Progenitor cell of endocrine pancreas (in vitro differentiated cells): ENCODE results near the gene CTAG1A. TPM values are rescaled to one million over a fixed set of nuclear protein-coding genes. Genes with fewer than 3 reads are reported as not detected.
"Not testable (repeated sequence)": the region's sequence is repeated elsewhere in the genome, so short reads cannot be mapped to it uniquely, and the experiment has no call there.

Experiments
- DNase-seq: peaks from one replicate; pipeline ENCODE4 v3.0.0; 2021; ENCODE audit warnings: low spot score; ENCODE audit not compliant: unreplicated experiment
- H3K27ac Mint-ChIP-seq: 2 replicates; pipeline ENCODE4 v1.8.0; 2021; ENCODE audit warnings: mild to moderate bottlenecking, moderate library complexity, mixed read lengths
- H3K27me3 Mint-ChIP-seq: 2 replicates; pipeline ENCODE4 v1.8.0; 2021; ENCODE audit warnings: mixed read lengths
- H3K36me3 Mint-ChIP-seq: 2 replicates; pipeline ENCODE4 v1.8.0; 2022; ENCODE audit warnings: mixed read lengths; ENCODE audit not compliant: insufficient read depth
- H3K4me1 Mint-ChIP-seq: 2 replicates; pipeline ENCODE4 v1.8.0; 2021; ENCODE audit warnings: low read depth, mixed read lengths
- H3K4me3 Mint-ChIP-seq: 2 replicates; pipeline ENCODE4 v1.8.0; 2021; ENCODE audit warnings: low read depth, mild to moderate bottlenecking, moderate library complexity, mixed read lengths
- H3K9me3 Mint-ChIP-seq: 2 replicates; pipeline ENCODE4 v1.8.0; 2021; ENCODE audit warnings: low read depth, mixed read lengths
- total RNA-seq: library from RNA; stranded (reverse); gene quantifications from 2 replicates; pipeline ENCODE4 v1.2.1, GENCODE V29; 2021
- TF ChIP-seq, protein P1 (sequence below): fragments of 200-600 bp; sonication (generic); IDR thresholded peaks from one replicate; pipeline ENCODE4 v1.5.0; 2021; ENCODE audit warnings: antibody characterized with exemption, mild to moderate bottlenecking; ENCODE audit not compliant: unreplicated experiment

Gene CTAG1A
- total RNA-seq, 1 donor from 2014 or later: not detected

DNA sequence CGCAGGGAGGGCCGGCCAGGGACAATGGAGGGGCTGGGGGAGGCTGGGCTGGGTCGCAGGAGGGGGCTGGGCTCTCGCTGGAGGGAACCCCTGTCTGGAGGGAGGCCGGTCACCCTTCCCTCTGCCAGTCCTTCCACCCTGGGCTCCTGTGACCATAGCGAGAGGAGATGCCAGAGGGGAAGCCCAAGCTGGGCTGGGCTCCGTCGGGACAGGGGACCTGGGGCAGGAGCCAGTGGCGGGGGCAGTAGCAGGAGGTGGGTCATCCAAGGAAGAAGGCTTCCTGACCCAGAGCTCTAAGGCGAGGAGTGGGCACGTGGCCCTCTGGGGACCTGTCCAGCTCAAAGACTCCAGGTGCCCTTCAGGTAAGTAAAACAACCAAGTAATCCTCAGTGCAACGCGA is 17.3 kb downstream of the CTAG1A start:
- Mint-ChIP-seq H3K36me3 (no peaks in the 10 kb centered on the region), H3K27me3 (no peaks in the 10 kb centered on the region), H3K4me1 (no peaks in the 10 kb centered on the region), H3K4me3 (no peak overlapping the region), H3K9me3 (peaks cover 27% of the 10 kb centered on the region), H3K27ac (no peak overlapping the region)
- TF ChIP-seq, protein P1, sequence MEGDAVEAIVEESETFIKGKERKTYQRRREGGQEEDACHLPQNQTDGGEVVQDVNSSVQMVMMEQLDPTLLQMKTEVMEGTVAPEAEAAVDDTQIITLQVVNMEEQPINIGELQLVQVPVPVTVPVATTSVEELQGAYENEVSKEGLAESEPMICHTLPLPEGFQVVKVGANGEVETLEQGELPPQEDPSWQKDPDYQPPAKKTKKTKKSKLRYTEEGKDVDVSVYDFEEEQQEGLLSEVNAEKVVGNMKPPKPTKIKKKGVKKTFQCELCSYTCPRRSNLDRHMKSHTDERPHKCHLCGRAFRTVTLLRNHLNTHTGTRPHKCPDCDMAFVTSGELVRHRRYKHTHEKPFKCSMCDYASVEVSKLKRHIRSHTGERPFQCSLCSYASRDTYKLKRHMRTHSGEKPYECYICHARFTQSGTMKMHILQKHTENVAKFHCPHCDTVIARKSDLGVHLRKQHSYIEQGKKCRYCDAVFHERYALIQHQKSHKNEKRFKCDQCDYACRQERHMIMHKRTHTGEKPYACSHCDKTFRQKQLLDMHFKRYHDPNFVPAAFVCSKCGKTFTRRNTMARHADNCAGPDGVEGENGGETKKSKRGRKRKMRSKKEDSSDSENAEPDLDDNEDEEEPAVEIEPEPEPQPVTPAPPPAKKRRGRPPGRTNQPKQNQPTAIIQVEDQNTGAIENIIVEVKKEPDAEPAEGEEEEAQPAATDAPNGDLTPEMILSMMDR: no peak
- no peak for DNase-seq

DNA sequence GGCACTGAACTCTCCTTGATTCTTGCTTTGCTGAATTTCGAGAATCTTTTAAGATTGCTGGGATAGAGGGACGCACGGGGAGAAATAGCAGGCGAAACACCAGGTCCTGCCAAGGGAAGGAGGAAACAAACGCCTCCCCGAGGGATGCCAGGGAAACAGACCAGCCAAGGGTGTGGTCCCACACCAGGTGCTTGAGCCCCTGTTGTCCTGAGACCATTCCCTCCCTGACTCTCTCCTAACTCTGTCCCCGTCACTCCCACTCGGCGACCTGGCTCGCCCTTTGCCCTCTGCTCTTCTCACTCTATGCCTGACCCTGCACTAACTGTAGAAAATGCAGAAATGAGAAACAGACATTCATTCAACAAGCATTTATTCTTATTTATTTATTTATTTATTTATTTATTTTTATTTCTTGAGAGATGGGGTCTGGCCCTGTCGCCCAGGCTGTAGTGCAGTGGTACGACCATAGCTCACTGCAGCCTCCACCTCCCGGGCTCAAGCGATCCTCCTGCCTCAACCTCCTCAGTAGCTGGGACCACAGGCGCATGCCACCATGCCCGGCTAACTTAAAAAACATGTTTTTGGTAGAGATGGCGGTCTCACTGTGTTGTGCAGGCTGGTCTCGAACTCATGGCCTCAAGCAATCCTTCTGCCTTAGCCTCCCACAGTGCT is 18.0 kb downstream of the CTAG1A start:
- H3K27me3 Mint-ChIP-seq: no peaks in the 10 kb centered on the region
- no peak for DNase-seq
- no peaks in the 10 kb centered on the region for H3K4me1 Mint-ChIP-seq
- H3K36me3 Mint-ChIP-seq: no peaks in the 10 kb centered on the region
- no peak overlapping the region for H3K27ac Mint-ChIP-seq
- TF ChIP-seq, protein P1: no peak
- no peak overlapping the region for H3K4me3 Mint-ChIP-seq
- peaks cover 20% of the 10 kb centered on the region for H3K9me3 Mint-ChIP-seq

DNA sequence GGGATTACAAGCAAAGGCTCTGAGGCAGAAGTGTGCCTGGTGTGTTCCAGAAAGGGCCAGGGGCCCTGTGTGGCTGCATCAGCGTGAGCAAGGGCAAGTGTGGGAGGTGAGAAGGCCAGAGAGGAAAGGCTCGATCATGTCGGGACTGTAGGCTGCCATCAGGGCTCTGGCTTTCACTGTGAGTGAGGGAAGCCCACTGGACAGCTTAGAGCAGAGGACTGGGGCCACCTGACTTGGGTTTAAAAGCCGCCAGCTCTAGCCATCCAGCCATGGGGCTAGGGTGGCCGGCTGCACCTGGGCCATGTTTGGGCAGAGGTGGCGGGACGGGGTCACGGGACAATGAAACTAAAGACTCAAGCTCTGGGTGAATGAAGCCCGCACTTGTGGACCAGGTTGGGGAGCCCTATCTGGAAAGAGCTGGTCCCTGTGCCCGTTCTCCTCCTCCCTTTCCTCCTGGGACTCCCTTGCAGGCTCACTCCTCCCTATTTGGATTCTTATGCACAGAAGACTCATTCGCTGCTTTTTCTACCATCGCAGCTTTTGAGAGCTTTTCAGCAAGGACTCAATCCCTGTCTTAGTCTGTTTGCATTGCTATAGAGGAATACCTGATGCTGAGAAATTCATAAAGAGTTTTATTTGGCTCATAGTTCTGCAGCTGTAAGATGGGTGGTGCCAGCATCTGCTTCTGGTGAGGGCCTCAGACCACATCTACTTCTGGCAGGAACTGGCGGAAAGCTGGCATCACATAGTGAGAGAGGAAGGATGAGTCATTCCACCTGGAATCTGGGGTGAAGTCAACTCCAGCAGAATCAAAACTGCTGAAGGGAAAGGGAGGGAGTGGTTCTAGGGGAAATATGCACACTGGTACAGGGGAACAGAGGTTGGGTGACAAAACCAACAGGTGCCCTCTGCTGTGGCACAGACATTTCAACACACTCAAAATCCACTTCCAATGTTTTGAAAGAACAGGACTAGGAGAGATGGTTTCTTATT is 18.8 kb downstream of the CTAG1A start:
- Mint-ChIP-seq H3K9me3 (peaks cover 16% of the 10 kb centered on the region), H3K36me3 (no peaks in the 10 kb centered on the region), H3K27me3 (no peaks in the 10 kb centered on the region), H3K4me3 (no peak overlapping the region), H3K4me1 (no peaks in the 10 kb centered on the region), H3K27ac (no peak overlapping the region)
- no peak for DNase-seq
- TF ChIP-seq, protein P1: no peak

DNA sequence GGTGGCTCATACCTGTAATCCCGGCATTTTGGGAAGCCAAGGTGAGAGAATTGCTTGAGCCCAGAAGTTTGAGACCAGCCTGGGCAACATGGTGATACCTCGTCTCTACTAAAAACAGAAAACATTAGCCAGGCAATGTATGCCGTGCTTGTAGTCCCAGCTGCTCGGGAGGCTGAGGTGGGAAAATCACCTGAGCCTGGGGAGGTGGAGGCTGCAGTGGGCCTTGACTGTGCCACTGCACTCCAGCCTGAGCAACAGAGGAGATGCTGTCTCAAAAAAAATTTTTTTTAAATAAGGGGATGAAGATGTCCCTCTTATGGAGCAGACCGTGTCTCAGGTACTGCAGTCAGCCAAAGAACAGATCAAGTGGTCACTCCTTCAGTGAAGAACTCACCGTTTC is 20.6 kb downstream of the CTAG1A start:
- peaks cover 14% of the 10 kb centered on the region for H3K9me3 Mint-ChIP-seq
- H3K27ac Mint-ChIP-seq: no peak overlapping the region
- TF ChIP-seq, protein P1: no peak
- H3K36me3 Mint-ChIP-seq: no peaks in the 10 kb centered on the region
- no peak overlapping the region for H3K4me3 Mint-ChIP-seq
- DNase-seq: no peak
- H3K4me1 Mint-ChIP-seq: peaks cover 2% of the 10 kb centered on the region
- H3K27me3 Mint-ChIP-seq: no peaks in the 10 kb centered on the region

DNA sequence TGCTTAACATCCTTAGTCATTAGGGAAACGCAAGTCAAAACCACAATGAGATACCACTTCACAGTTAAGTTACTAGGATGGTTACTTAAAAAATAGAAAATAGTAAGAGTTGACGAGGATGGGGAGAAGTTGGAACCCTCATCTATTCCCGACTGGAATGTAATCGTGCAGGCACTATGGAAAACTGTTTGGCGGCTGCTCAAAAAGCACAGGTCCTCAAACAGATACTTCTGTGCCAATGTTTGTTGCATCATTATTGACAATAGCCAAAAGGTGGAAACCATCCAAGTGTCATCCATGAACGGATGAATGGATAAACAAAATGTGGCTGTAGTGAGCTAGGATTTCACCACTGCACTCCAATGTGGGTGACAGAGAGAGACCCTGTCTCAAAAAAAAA is 22.4 kb downstream of the CTAG1A start:
- TF ChIP-seq, protein P1: no peak
- no peak for DNase-seq
- H3K4me3 Mint-ChIP-seq: no peak overlapping the region
- H3K27ac Mint-ChIP-seq: no peak overlapping the region
- no peaks in the 10 kb centered on the region for H3K36me3 Mint-ChIP-seq
- no peaks in the 10 kb centered on the region for H3K27me3 Mint-ChIP-seq
- peaks cover 2% of the 10 kb centered on the region for H3K4me1 Mint-ChIP-seq
- H3K9me3 Mint-ChIP-seq: peaks cover 14% of the 10 kb centered on the region

DNA sequence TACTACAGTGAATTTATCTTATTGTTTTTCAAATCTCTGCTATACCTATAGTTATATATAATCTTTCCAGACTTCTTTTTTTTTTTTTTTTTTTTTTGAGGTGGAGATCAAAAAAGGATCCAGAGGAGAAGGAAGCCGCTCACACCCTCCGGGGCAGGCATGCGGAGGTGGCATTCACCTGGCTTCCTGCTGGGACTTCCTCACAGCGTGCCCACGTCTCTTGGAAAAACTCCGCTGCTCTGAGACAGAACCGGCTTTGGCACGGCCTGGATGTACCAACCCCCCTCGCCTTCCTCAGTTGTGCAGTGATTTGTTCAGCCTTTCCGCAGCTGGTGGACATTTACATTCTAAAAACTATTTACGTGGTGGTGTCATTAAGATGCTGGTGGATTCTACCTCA is 23.0 kb downstream of the CTAG1A start:
- H3K27me3 Mint-ChIP-seq, H3K36me3 Mint-ChIP-seq, H3K4me3 Mint-ChIP-seq, H3K27ac Mint-ChIP-seq, DNase-seq, H3K4me1 Mint-ChIP-seq: not testable (repeated sequence)
- H3K9me3 Mint-ChIP-seq: peaks cover 18% of the 10 kb centered on the region

DNA sequence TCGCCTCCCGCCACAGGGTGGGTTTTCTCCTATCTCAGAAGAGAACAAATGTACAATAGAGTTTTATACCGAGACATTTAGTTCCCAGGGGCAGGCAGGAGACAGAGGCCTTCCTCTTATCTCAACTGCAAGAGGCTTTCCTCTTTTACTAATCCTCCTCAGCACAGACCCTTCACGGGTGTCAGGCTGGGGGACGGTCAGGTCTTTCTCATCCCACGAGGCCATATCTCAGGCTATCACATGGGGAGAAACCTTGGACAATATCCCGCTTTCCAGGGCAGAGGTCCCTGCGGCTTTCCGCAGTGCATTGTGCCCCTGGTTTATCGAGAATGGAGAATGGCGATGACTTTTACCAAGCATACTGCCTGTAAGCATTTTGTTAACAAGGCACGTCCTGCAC is 23.9 kb downstream of the CTAG1A start:
- H3K27ac Mint-ChIP-seq, H3K27me3 Mint-ChIP-seq, H3K4me3 Mint-ChIP-seq, H3K4me1 Mint-ChIP-seq, H3K36me3 Mint-ChIP-seq, DNase-seq: not testable (repeated sequence)
- peaks cover 18% of the 10 kb centered on the region for H3K9me3 Mint-ChIP-seq

DNA sequence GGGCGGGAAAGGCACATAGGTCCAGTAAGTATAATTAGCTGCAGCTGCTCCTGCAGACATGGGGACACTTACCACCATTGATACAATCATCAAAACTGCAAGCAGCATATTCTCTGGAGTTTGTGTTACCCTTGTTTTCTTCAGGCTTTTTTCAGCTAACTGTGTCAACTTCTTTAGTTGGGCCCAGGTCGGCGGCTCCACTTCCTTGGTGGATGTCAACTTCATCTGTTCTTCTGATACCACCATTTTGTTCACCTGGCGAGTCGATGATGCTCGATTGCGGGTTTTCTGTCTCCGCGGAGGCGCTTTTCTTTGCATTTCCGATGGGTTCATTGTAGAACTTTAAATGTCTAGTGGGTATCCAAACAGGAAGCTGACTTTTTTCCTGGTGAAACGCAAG is 26.2 kb downstream of the CTAG1A start:
- not testable (repeated sequence) for H3K4me3 Mint-ChIP-seq, H3K4me1 Mint-ChIP-seq, DNase-seq, H3K27me3 Mint-ChIP-seq, H3K36me3 Mint-ChIP-seq, H3K27ac Mint-ChIP-seq, H3K9me3 Mint-ChIP-seq
